Measurements from ENCODE around the gene PLCH2.

Gene PLCH2

DNA sequence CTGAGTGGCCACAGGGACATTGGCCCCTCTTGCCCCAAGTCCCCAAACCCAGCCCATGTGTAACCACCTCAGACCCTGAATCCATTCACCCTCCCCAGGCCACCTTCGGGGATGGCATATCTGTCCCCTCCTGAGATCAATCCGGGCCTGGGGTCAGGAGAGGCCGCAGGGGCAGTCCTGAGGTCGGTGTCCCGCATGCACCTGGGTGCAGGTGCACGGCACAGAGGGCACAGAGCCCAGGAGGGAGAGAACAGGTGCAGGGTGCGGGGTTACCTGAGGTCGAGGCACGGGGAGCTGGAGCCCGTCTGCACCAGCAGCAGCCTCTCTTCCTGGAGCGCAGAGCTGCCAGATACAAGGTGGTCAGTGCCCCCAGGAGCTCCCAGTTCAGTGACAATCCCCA lies 33.5 kb downstream of the PLCH2 start:
- Histone ChIP-seq H3K4me3 (IDR thresholded peaks at IDR 0.05; ENCODE audit: insufficient read depth, low read depth, low read length) (no peak overlapping the region), H3K4me2 (no peak overlapping the region), H3K27me3 (ENCODE audit: insufficient read depth, low read depth) (no peaks in the 10 kb centered on the region; the same call in 1 of the 2 replicates), H3K9ac (no peak overlapping the region), H3K27ac (no peak overlapping the region), H4K20me1 (ENCODE audit: insufficient read depth) (no peaks in the 10 kb centered on the region), H3K79me2 (ENCODE audit: insufficient read depth, low read depth) (no peaks in the 10 kb centered on the region), H3K36me3 (ENCODE audit: insufficient read depth) (no peaks in the 10 kb centered on the region; the same call in 1 of the 2 replicates), H3K4me1 (ENCODE audit: low read depth, poor library complexity, severe bottlenecking) (no peaks in the 10 kb centered on the region), H2AFZ (ENCODE audit: low read depth) (no peak overlapping the region)
- TF ChIP-seq, protein P1, sequence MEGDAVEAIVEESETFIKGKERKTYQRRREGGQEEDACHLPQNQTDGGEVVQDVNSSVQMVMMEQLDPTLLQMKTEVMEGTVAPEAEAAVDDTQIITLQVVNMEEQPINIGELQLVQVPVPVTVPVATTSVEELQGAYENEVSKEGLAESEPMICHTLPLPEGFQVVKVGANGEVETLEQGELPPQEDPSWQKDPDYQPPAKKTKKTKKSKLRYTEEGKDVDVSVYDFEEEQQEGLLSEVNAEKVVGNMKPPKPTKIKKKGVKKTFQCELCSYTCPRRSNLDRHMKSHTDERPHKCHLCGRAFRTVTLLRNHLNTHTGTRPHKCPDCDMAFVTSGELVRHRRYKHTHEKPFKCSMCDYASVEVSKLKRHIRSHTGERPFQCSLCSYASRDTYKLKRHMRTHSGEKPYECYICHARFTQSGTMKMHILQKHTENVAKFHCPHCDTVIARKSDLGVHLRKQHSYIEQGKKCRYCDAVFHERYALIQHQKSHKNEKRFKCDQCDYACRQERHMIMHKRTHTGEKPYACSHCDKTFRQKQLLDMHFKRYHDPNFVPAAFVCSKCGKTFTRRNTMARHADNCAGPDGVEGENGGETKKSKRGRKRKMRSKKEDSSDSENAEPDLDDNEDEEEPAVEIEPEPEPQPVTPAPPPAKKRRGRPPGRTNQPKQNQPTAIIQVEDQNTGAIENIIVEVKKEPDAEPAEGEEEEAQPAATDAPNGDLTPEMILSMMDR (conservative IDR thresholded peaks at IDR 0.05; ENCODE audit: low read depth, low read length) = no peak

DNA sequence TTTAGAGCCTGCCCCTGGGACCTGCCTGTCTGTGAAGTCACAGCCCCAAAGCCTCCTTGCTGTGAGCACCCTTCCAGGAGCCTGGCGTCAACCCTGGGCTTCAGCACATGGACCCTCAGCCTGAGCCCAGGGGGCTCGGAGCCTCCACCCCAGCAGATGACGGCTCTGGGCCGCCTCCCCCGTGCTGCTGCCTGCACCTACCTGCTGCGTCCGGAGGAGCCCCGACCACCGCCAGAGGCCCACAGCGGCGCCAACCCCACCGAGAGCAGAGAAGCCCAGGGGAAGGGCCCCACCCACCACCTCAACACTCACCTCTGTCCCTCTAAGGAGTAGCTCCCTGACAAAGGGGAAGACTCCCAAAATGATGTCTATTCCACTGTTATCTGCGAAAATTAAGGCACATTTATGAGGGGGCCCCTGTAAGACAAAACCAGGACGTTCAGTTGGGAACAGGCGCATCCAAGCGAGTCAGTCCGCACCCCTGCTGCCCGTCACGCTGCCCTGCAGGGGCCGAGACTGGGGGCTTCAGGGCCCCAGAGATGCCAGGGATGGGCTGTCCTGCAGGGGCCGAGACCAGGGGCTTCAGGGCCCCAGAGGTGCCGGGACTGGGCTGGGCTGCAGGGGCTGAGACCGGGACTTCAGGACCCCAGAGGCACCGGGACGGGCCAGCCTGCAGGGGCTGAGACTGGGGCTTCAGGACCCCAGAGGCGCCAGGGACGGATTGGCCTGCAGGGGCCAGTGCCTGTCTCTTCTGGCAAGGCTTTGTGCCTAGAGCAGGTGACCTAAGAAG lies 34.5 kb downstream of the PLCH2 start:
- TF ChIP-seq, protein P1 (conservative IDR thresholded peaks at IDR 0.05; ENCODE audit: low read depth, low read length) = no peak
- H3K27me3 ChIP-seq (ENCODE audit: insufficient read depth, low read depth) = no peaks in the 10 kb centered on the region; the same call in 1 of the 2 replicates
- H3K36me3 ChIP-seq (ENCODE audit: insufficient read depth) = no peaks in the 10 kb centered on the region; the same call in 1 of the 2 replicates
- H3K4me1 ChIP-seq (ENCODE audit: low read depth, poor library complexity, severe bottlenecking) = no peaks in the 10 kb centered on the region
- no peaks in the 10 kb centered on the region for H3K79me2 ChIP-seq (ENCODE audit: insufficient read depth, low read depth)
- H4K20me1 ChIP-seq (ENCODE audit: insufficient read depth) = no peaks in the 10 kb centered on the region
- no peak overlapping the region for H3K27ac ChIP-seq
- H2AFZ ChIP-seq (ENCODE audit: low read depth) = no peak overlapping the region
- H3K4me2 ChIP-seq = no peak overlapping the region
- H3K9ac ChIP-seq = no peak overlapping the region
- H3K4me3 ChIP-seq (IDR thresholded peaks at IDR 0.05; ENCODE audit: insufficient read depth, low read depth, low read length) = no peak overlapping the region

DNA sequence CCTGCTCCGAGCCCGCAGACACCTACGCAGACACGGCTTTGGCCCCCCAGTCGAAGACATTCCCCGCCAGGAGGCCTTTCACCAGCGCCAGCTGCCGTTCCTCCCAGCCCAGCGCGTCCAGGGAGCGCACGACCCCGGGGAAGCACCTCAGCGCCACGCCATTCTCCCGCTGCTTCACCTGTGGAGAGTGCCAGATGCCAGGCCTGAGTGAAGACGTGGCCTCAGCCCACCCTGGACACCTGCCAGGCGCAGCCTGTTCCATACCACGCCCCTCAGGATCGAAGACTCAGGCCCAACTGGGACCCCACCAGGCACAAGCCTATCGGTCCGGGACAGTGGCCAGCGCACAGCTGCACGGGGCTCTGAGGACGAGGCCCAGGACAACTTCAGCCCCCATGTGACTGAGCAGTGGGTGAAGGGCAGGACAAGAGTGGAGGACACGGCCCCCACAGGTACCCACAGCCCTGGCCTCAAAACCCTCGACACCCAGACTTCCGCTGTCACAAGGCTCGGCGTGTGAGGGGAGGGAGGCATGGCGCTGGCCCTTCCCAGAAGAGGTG lies 36.9 kb downstream of the PLCH2 start:
- H3K4me1 ChIP-seq (ENCODE audit: low read depth, poor library complexity, severe bottlenecking) = no peaks in the 10 kb centered on the region
- peaks cover 3% of the 10 kb centered on the region; the same call in 1 of the 2 replicates for H3K36me3 ChIP-seq (ENCODE audit: insufficient read depth)
- no peak overlapping the region for H3K4me2 ChIP-seq
- no peaks in the 10 kb centered on the region for H3K79me2 ChIP-seq (ENCODE audit: insufficient read depth, low read depth)
- H2AFZ ChIP-seq (ENCODE audit: low read depth) = no peak overlapping the region
- H3K4me3 ChIP-seq (IDR thresholded peaks at IDR 0.05; ENCODE audit: insufficient read depth, low read depth, low read length) = no peak overlapping the region
- TF ChIP-seq, protein P1 (conservative IDR thresholded peaks at IDR 0.05; ENCODE audit: low read depth, low read length) = no peak
- H3K9ac ChIP-seq = no peak overlapping the region
- no peak overlapping the region for H3K27ac ChIP-seq
- H4K20me1 ChIP-seq (ENCODE audit: insufficient read depth) = no peaks in the 10 kb centered on the region
- no peaks in the 10 kb centered on the region for H3K27me3 ChIP-seq (ENCODE audit: insufficient read depth, low read depth)

GRCh38 chr1:2513939-2514652 lies 38.0 kb downstream of the PLCH2 start:
- no peak overlapping the region for H2AFZ ChIP-seq (ENCODE audit: low read depth)
- H3K27ac ChIP-seq = no peak overlapping the region
- peaks cover 8% of the 10 kb centered on the region; the same call in 1 of the 2 replicates for H3K36me3 ChIP-seq (ENCODE audit: insufficient read depth)
- no peaks in the 10 kb centered on the region for H3K79me2 ChIP-seq (ENCODE audit: insufficient read depth, low read depth)
- no peak overlapping the region for H3K4me2 ChIP-seq
- H3K27me3 ChIP-seq (ENCODE audit: insufficient read depth, low read depth) = no peaks in the 10 kb centered on the region
- no peak overlapping the region for H3K9ac ChIP-seq
- H4K20me1 ChIP-seq (ENCODE audit: insufficient read depth) = no peaks in the 10 kb centered on the region
- H3K4me3 ChIP-seq (IDR thresholded peaks at IDR 0.05; ENCODE audit: insufficient read depth, low read depth, low read length) = no peak overlapping the region
- TF ChIP-seq, protein P1 (conservative IDR thresholded peaks at IDR 0.05; ENCODE audit: low read depth, low read length) = no peak
- no peaks in the 10 kb centered on the region for H3K4me1 ChIP-seq (ENCODE audit: low read depth, poor library complexity, severe bottlenecking)

All from KMS-11 (cell line).